Cardiac muscle cell (in vitro differentiated cells and primary cell): ENCODE measurements around the gene CHD9. TPM values are rescaled to one million over a fixed set of nuclear protein-coding genes. Genes with fewer than 3 reads are reported as not detected.

Experiments used
- DNase-seq, 2 donors: peaks; one replicate each; pipeline versions ENCODE4 v3.0.0 to v3.0.0-alpha.2; 2010 to 2017; ENCODE audit warnings: low read depth in 1 of 2, low spot score in 1 of 2
- H3K27ac ChIP-seq: fragments of 200-600 bp; sonication (generic); 2 replicates; pipeline ENCODE4 v1.5.1; 2016
- H3K27me3 ChIP-seq: fragments of 200-600 bp; sonication (generic); 2 replicates; pipeline ENCODE4 v1.6.0; 2016; ENCODE audit warnings: control low read depth
- H3K36me3 ChIP-seq: fragments of 200-600 bp; sonication (generic); 2 replicates; pipeline ENCODE4 v1.5.1; 2016; ENCODE audit warnings: control low read depth
- H3K4me1 ChIP-seq: fragments of 200-600 bp; sonication (generic); 2 replicates; pipeline ENCODE4 v1.8.1; 2017; ENCODE audit warnings: low read depth, mild to moderate bottlenecking, mixed run types
- H3K4me3 ChIP-seq: fragments of 200-600 bp; sonication (generic); 2 replicates; pipeline ENCODE4 v1.5.1; 2016; ENCODE audit warnings: mild to moderate bottlenecking
- H3K9me3 ChIP-seq: fragments of 200-600 bp; sonication (generic); 2 replicates; pipeline ENCODE4 v1.5.1; 2017; ENCODE audit warnings: low read depth, mild to moderate bottlenecking, control low read depth
- polyA plus RNA-seq: library from polyadenylated mRNA; unstranded; fragments of >200 nt; fragmentation: Nextera tagmentation; extraction: Ambion mirVana; gene quantifications from 2 replicates; pipeline ENCODE4 v1.2.1, GENCODE V29; 2016
- total RNA-seq: library from RNA; depleted of rRNA; stranded (reverse); fragments of >200 nt; gene quantifications from 2 replicates; pipeline ENCODE4 v1.2.3, GENCODE V29; 2016
- TF ChIP-seq, protein P1 (sequence below): IDR thresholded peaks from 2 replicates; pipeline ENCODE4 v1.5.1; 2012; ENCODE audit warnings: low read depth, mild to moderate bottlenecking, low read length

The CHD9 gene
- total and polyA plus RNA-seq, 2 experiments from 2014 or later = 54.8 to 78.9 TPM

DNA sequence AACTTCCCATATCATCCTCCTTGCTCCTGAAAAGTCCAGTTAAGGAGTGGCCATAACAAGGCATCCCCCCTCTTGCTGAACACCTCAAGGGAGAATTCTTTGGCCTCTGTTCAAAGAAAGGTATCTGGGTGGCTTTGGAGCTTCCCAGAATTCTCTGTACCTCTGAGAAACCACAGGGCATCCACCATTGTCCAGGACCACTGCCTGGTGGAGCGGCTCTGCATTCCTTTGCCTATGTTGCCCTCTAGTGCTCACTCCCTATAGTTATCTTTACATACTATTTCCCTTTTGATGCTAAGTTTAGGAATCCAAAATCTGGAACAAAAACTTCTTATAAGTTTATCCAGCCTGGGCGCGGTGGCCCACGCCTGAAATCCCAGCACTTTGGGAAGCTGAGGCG is 32.4 kb upstream of the CHD9 start:
- no peaks in the 10 kb centered on the region for H3K4me1 ChIP-seq
- no peak overlapping the region for H3K4me3 ChIP-seq
- H3K27ac ChIP-seq = no peak overlapping the region
- TF ChIP-seq, protein P1, sequence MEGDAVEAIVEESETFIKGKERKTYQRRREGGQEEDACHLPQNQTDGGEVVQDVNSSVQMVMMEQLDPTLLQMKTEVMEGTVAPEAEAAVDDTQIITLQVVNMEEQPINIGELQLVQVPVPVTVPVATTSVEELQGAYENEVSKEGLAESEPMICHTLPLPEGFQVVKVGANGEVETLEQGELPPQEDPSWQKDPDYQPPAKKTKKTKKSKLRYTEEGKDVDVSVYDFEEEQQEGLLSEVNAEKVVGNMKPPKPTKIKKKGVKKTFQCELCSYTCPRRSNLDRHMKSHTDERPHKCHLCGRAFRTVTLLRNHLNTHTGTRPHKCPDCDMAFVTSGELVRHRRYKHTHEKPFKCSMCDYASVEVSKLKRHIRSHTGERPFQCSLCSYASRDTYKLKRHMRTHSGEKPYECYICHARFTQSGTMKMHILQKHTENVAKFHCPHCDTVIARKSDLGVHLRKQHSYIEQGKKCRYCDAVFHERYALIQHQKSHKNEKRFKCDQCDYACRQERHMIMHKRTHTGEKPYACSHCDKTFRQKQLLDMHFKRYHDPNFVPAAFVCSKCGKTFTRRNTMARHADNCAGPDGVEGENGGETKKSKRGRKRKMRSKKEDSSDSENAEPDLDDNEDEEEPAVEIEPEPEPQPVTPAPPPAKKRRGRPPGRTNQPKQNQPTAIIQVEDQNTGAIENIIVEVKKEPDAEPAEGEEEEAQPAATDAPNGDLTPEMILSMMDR = peak; percentile 69
- H3K27me3 ChIP-seq = no peaks in the 10 kb centered on the region
- DNase-seq = peak; percentile 72 to 76
- no peaks in the 10 kb centered on the region for H3K36me3 ChIP-seq
- H3K9me3 ChIP-seq = no peaks in the 10 kb centered on the region

DNA sequence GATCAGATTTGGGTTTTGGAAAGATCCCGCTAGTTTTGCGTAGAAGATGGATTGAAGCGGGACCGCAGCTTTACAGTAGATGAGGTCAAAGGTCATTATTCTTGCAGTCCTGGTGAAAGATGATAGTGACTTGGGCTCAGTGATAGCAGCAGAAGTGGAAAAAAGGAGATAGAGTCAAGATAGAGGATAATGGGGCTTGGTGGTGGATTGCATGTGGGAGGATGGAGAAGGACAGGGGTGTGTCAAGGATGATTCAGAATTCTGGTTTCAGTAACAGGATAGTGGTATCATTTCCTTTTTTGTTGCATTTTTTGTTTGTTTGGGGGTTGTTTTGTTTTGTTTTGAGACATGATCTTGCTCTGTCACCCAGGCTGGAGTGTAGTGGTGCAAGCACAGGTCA is 30.7 kb upstream of the CHD9 start:
- Histone ChIP-seq H3K27me3 (no peaks in the 10 kb centered on the region), H3K36me3 (no peaks in the 10 kb centered on the region), H3K4me3 (no peak overlapping the region), H3K27ac (no peak overlapping the region), H3K9me3 (no peaks in the 10 kb centered on the region), H3K4me1 (no peaks in the 10 kb centered on the region)
- TF ChIP-seq, protein P1 = no peak
- DNase-seq = no peak

DNA sequence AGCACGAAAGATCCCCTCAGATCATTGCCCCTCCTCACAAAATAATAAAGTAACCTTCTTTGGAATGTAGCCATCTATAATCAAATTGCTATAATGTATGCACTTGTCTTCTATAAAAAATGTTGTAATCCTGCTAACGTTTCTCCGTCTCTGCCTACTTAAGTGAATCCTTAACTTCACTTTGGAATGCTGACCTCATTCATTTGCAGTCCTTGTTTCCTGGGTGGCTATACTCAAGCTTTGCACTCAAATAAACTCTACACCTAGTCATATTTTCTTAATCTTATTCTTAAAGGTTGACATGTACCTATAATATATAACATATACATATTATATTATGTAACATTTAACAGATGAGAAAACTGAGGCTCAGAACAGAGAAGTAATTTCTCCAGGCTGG is 24.8 kb upstream of the CHD9 start:
- TF ChIP-seq, protein P1 = no peak
- no peaks in the 10 kb centered on the region for H3K36me3 ChIP-seq
- no peaks in the 10 kb centered on the region for H3K27me3 ChIP-seq
- no peaks in the 10 kb centered on the region for H3K4me1 ChIP-seq
- H3K9me3 ChIP-seq = no peaks in the 10 kb centered on the region
- DNase-seq = no peak
- H3K27ac ChIP-seq = no peak overlapping the region
- no peak overlapping the region for H3K4me3 ChIP-seq

- TF ChIP-seq, protein P1 = no peak
- H3K9me3 ChIP-seq = no peaks in the 10 kb centered on the region
- H3K27me3 ChIP-seq = no peaks in the 10 kb centered on the region
- H3K27ac ChIP-seq = no peak overlapping the region
- H3K4me3 ChIP-seq = no peak overlapping the region
- peak in 1 of 2 donors; percentile 27 for DNase-seq
- H3K4me1 ChIP-seq = no peaks in the 10 kb centered on the region
- H3K36me3 ChIP-seq = no peaks in the 10 kb centered on the region
Measured at GRCh38 chr16:53031323-53031942, 23.4 kb upstream of the CHD9 start.

- TF ChIP-seq, protein P1 = no peak
- H3K4me1 ChIP-seq = no peaks in the 10 kb centered on the region
- no peaks in the 10 kb centered on the region for H3K36me3 ChIP-seq
- H3K27ac ChIP-seq = no peak overlapping the region
- DNase-seq = peak in 1 of 2 donors; percentile 44
- no peaks in the 10 kb centered on the region for H3K27me3 ChIP-seq
- H3K9me3 ChIP-seq = no peaks in the 10 kb centered on the region
- no peak overlapping the region for H3K4me3 ChIP-seq
Measured at GRCh38 chr16:53034306-53034705, 20.5 kb upstream of the CHD9 start.
